B cell (primary cell): ENCODE data around the gene EIF2D. TPM values are rescaled to one million over a fixed set of nuclear protein-coding genes. Genes with fewer than 3 reads are reported as not detected.
"Not testable (repeated sequence)": the region's sequence is repeated elsewhere in the genome, so short reads cannot be mapped to it uniquely, and the experiment has no call there.

Source experiments
- ATAC-seq: fragments of 200-7000 bp; cut with Tn5 transposase; one replicate; pipeline ENCODE4 v1.10.0; 2021; ENCODE audit warnings: low read depth, mild to moderate bottlenecking, moderate number of reproducible peaks, moderate library complexity
- CTCF ChIA-PET: fragments of 350-600 bp; sonication (Branson Sonifier 250); formaldehyde crosslinking; loops from one replicate; lab custom pipeline; 2021; ENCODE audit warnings: antibody characterized with exemption, inconsistent platforms; lab: Charles Lee
- POLR2A ChIA-PET: fragments of 350-600 bp; sonication (Branson Sonifier 250); formaldehyde crosslinking; loops from one replicate; lab custom pipeline; 2021; ENCODE audit warnings: antibody characterized with exemption; lab: Charles Lee
- DNase-seq: peaks from one replicate; pipeline ENCODE4 v3.0.0; 2013
- H2AFZ ChIP-seq: 2 replicates; pipeline ENCODE4 v1.6.1; 2012; ENCODE audit warnings: mild to moderate bottlenecking, low read depth, low read length; ENCODE audit not compliant: insufficient read depth, poor library complexity, severe bottlenecking
- H3K27ac ChIP-seq, 2 donors: 1 replicate in 1 of 2; 2 replicates in 1 of 2; pipeline ENCODE4 v1.5.1; 2012 to 2013; ENCODE audit warnings: low read length in 2 of 2, mild to moderate bottlenecking in 2 of 2, moderate library complexity in 1 of 2
- H3K27me3 ChIP-seq, 4 experiments: fragments of 200-600 bp in 1 of 4; sonication (generic) in 1 of 4; replicated peaks in 1 of 4; 1 replicate in 2 of 4; 2 replicates in 2 of 4; pipeline versions ENCODE4 v1.6.1 to v1.7.0; 2013 to 2016; ENCODE audit warnings: low read length in 3 of 4, mild to moderate bottlenecking in 2 of 4, mixed read lengths in 1 of 4, moderate library complexity in 1 of 4; ENCODE audit not compliant: insufficient read depth in 4 of 4, control insufficient read depth in 3 of 4; ENCODE audit errors: control extremely low read depth in 1 of 4
- H3K36me3 ChIP-seq, 2 experiments: replicated peaks in 1 of 2; 1 replicate in 1 of 2; 2 replicates in 1 of 2; pipeline versions ENCODE4 v1.6.1 to v1.7.1; 2013; ENCODE audit warnings: low read length in 1 of 2; ENCODE audit not compliant: insufficient read depth in 2 of 2, control insufficient read depth in 1 of 2; ENCODE audit errors: control extremely low read depth in 1 of 2, extremely low read depth in 1 of 2
- H3K4me1 ChIP-seq, 2 donors: fragments of 200-600 bp in 1 of 2; sonication (generic) in 1 of 2; 1 replicate in 1 of 2; 2 replicates in 1 of 2; pipeline versions ENCODE4 v1.5.1 to v1.6.1; 2013 to 2017; ENCODE audit warnings: low read length in 2 of 2; ENCODE audit not compliant: control insufficient read depth in 2 of 2, insufficient read depth in 2 of 2
- H3K4me2 ChIP-seq: replicated peaks from 2 replicates; pipeline ENCODE3; 2012; ENCODE audit warnings: mild to moderate bottlenecking, low read depth, low read length; ENCODE audit not compliant: poor library complexity, severe bottlenecking
- H3K4me3 ChIP-seq, 5 experiments: fragments of 200-600 bp in 1 of 5; sonication (generic) in 1 of 5; 1 replicate in 3 of 5; 2 replicates in 2 of 5; pipeline versions ENCODE4 v1.5.1 to v1.7.0; 2011 to 2016; ENCODE audit warnings: low read length in 4 of 5, mild to moderate bottlenecking in 4 of 5, low read depth in 2 of 5, control low read depth in 1 of 5, moderate library complexity in 1 of 5; ENCODE audit not compliant: insufficient read depth in 1 of 5; ENCODE audit errors: control extremely low read depth in 1 of 5, extremely low read depth in 1 of 5
- H3K79me2 ChIP-seq: fragments of 200-600 bp; sonication (generic); one replicate; pipeline ENCODE4 v1.6.0; 2016; ENCODE audit warnings: low read length; ENCODE audit not compliant: control insufficient read depth, insufficient read depth
- H3K9ac ChIP-seq: fragments of 200-600 bp; sonication (generic); 2 replicates; pipeline ENCODE4 v1.6.1; 2017; ENCODE audit warnings: mild to moderate bottlenecking, low read length, moderate library complexity
- H3K9me3 ChIP-seq, 3 donors: one replicate each; pipeline versions ENCODE4 v1.6.1 to v1.7.1; 2013; ENCODE audit warnings: low read length in 2 of 3; ENCODE audit not compliant: control insufficient read depth in 2 of 3, insufficient read depth in 1 of 3; ENCODE audit errors: control extremely low read depth in 1 of 3
- H4K20me1 ChIP-seq: 2 replicates; pipeline ENCODE4 v1.6.0; 2012; ENCODE audit warnings: mild to moderate bottlenecking, low read length; ENCODE audit not compliant: insufficient read depth, control insufficient read depth, poor library complexity, severe bottlenecking
- H3K27ac Mint-ChIP-seq: one replicate; pipeline ENCODE4 v1.8.0; 2021; ENCODE audit warnings: mixed read lengths
- H3K27me3 Mint-ChIP-seq: one replicate; pipeline ENCODE4 v1.8.0; 2021; ENCODE audit warnings: mixed read lengths
- H3K4me1 Mint-ChIP-seq: one replicate; pipeline ENCODE4 v1.8.0; 2021; ENCODE audit warnings: mixed read lengths
- H3K4me3 Mint-ChIP-seq: one replicate; pipeline ENCODE4 v1.8.0; 2021; ENCODE audit warnings: mixed read lengths
- H3K9me3 Mint-ChIP-seq: one replicate; pipeline ENCODE4 v1.8.0; 2022; ENCODE audit warnings: mixed read lengths; ENCODE audit not compliant: insufficient read depth
- CTCF ChIP-seq: fragments of 200-600 bp; IDR thresholded peaks from one replicate; pipeline ENCODE4 v1.8.0; 2022; ENCODE audit warnings: antibody characterized with exemption, mild to moderate bottlenecking
- EZH2 ChIP-seq: IDR thresholded peaks from 2 replicates; pipeline ENCODE4 v1.6.1; 2012; ENCODE audit warnings: borderline replicate concordance, low read depth, mild to moderate bottlenecking, moderate library complexity, low read length; ENCODE audit not compliant: insufficient read depth, poor library complexity, severe bottlenecking
- WGBS: methylation state at CpG from one replicate; pipeline ENCODE4 v1.1.5; 2013; ENCODE audit warnings: missing lambda C conversion rate; ENCODE audit not compliant: insufficient coverage; 5-methylcytosine and 5-hydroxymethylcytosine counted together
- intact Hi-C: fragments of 100-400 bp; cut with micrococcal nuclease; formaldehyde crosslinking; loops from one replicate; pipeline ENCODE4 v1.10.0; 2022
- polyA plus RNA-seq: library from polyadenylated mRNA; depleted of rRNA; stranded (reverse); fragments of >200 nt; gene quantifications from 2 replicates; pipeline ENCODE4 v1.2.3, GENCODE V29; 2012
- total RNA-seq, 2 donors: library from RNA; stranded (reverse); fragments of 120-200 nt in 1 of 2; gene quantifications; 1 replicate in 1 of 2; 2 replicates in 1 of 2; pipeline versions ENCODE4 v1.2.3 to v1.2.4, GENCODE V29; 2013 to 2022

EIF2D gene
- total and polyA plus RNA-seq, 2 donors (not counting 1 experiment from before 2014, with no cell fraction given), result 62.2 to 64.9 TPM

GRCh38 chr1:206582537-206582936, 29.7 kb downstream of the EIF2D start:
- H3K4me1 Mint-ChIP-seq, result peaks cover 64% of the 10 kb centered on the region
- TF ChIP-seq EZH2 (no peak), CTCF (no peak)
- H3K4me3 Mint-ChIP-seq, result no peak overlapping the region
- ChIA-PET CTCF (interaction anchor here (1.0 to 15.1 kb wide), 13 partner anchors 9 to 120 kb away, joined by 3 to 1018 read pairs (median 11); partner anchors contain the start of genes IKBKE and RASSF5), POLR2A (no interaction called here)
- intact Hi-C loops, result no loop called here
- peak overlapping the region; percentile 90 to 96 for H3K27ac ChIP-seq
- H3K9me3 ChIP-seq, result no peaks in the 10 kb centered on the region
- ATAC-seq (no peak), DNase-seq (no peak)
- H3K27me3 ChIP-seq, result no peaks in the 10 kb centered on the region
- H3K27ac Mint-ChIP-seq, result peak overlapping the region; percentile 98
- peak overlapping the region; percentile 43 for H3K9ac ChIP-seq
- H3K4me2 ChIP-seq, result peak overlapping the region; percentile 49
- H2AFZ ChIP-seq, result no peak overlapping the region
- H3K9me3 Mint-ChIP-seq, result no peaks in the 10 kb centered on the region
- H4K20me1 ChIP-seq, result peaks cover 52% of the 10 kb centered on the region
- H3K36me3 ChIP-seq, result peaks cover 12 to 61% of the 10 kb centered on the region in 2 experiments
- 100% methylated on average over 3 of the region's 5 CpGs for WGBS
- H3K4me3 ChIP-seq, result no peak overlapping the region
- peaks cover 83% of the 10 kb centered on the region for H3K79me2 ChIP-seq
- peaks cover 60 to 64% of the 10 kb centered on the region in 2 donors for H3K4me1 ChIP-seq
- H3K27me3 Mint-ChIP-seq, result no peaks in the 10 kb centered on the region

GRCh38 chr1:206581571-206581981, 30.7 kb downstream of the EIF2D start:
- Histone ChIP-seq H3K4me3 (no peak overlapping the region), H4K20me1 (peaks cover 42% of the 10 kb centered on the region), H3K36me3 (peaks cover 12 to 58% of the 10 kb centered on the region in 2 experiments), H3K27ac (peak overlapping the region; percentile 90 to 96), H3K9ac (peak overlapping the region; percentile 43), H3K4me1 (peaks cover 70 to 74% of the 10 kb centered on the region in 2 donors), H3K79me2 (peaks cover 92% of the 10 kb centered on the region), H3K9me3 (no peaks in the 10 kb centered on the region), H3K27me3 (no peaks in the 10 kb centered on the region), H3K4me2 (peak overlapping the region; percentile 49), H2AFZ (no peak overlapping the region)
- intact Hi-C loops, result loop anchor here (2.0 kb wide), 1 partner anchor 31 kb away; the partner anchor contains the start of gene EIF2D
- Mint-ChIP-seq H3K27me3 (no peaks in the 10 kb centered on the region), H3K27ac (peak overlapping the region; percentile 98), H3K4me1 (peaks cover 71% of the 10 kb centered on the region), H3K9me3 (no peaks in the 10 kb centered on the region), H3K4me3 (peak overlapping the region; percentile 58)
- DNase-seq (peak; percentile 88), ATAC-seq (peak; percentile 35)
- TF ChIP-seq CTCF (no peak), EZH2 (no peak)
- POLR2A ChIA-PET, result interaction anchor here (0.6 to 3.3 kb wide), 6 partner anchors 18 to 538 kb away, joined by 3 to 27 read pairs (median 4); partner anchors contain the start of gene RASSF5
- CTCF ChIA-PET, result interaction anchor here (0.8 to 15.1 kb wide), 8 partner anchors 10 to 103 kb away, joined by 3 to 1018 read pairs (median 8); partner anchors contain the start of gene RASSF5
- 26% methylated on average over 4 of the region's 10 CpGs for WGBS

- H3K27me3 ChIP-seq, H3K27me3 Mint-ChIP-seq, ATAC-seq, H3K4me3 ChIP-seq, H3K9me3 Mint-ChIP-seq, DNase-seq, H2AFZ ChIP-seq, H3K9me3 ChIP-seq: not testable (repeated sequence)
- ChIA-PET CTCF (interaction anchor here (0.8 to 15.1 kb wide), 10 partner anchors 11 to 102 kb away, joined by 3 to 1018 read pairs (median 7); partner anchors contain the start of gene RASSF5), POLR2A (interaction anchor here (0.6 to 3.3 kb wide), 6 partner anchors 18 to 538 kb away, joined by 3 to 27 read pairs (median 4); partner anchors contain the start of gene RASSF5)
- Histone ChIP-seq H3K4me1 (peaks cover 74 to 79% of the 10 kb centered on the region in 2 donors), H3K27ac (peak overlapping the region; percentile 90 to 96), H3K9ac (peak overlapping the region; percentile 38), H3K36me3 (peaks cover 12 to 53% of the 10 kb centered on the region in 2 experiments), H3K4me2 (peak overlapping the region; percentile 62), H3K79me2 (peaks cover 97% of the 10 kb centered on the region), H4K20me1 (peaks cover 38% of the 10 kb centered on the region)
- peak overlapping the region; percentile 98 for H3K27ac Mint-ChIP-seq
- WGBS, result 94% methylated on average over 4 of the region's 7 CpGs
- peak overlapping the region; percentile 58 for H3K4me3 Mint-ChIP-seq
- intact Hi-C loops, result loop anchor here (2.0 kb wide), 1 partner anchor 32 kb away; the partner anchor contains the start of gene EIF2D
- peaks cover 76% of the 10 kb centered on the region for H3K4me1 Mint-ChIP-seq
These were observed 31.2 kb downstream of the EIF2D start for GRCh38 chr1:206581114-206581497.
